Measurements from ENCODE around the gene AUTS2.

DNA sequence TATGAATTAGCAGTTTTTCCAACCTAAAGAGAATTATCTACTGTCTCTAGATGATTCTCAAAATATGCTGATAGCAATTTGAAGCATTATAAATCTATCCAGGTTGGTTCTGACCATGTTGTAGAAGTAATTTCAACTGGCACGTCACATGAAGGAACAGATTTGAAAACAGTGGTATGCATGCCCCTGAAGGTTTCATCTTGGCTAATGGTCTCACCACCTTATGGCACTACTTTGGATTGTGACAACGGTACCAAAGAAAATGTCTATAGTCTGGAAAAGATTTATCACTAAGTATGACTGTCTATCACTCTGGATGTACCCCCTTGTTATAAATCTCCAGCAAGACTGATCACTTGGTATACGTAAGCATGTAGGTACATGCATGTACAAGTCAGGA, 810.6 kb downstream of the AUTS2 start:
- TF ChIP-seq EZH2 (IDR thresholded peaks at IDR 0.05; ENCODE audit: borderline replicate concordance, low read depth, low read length, poor library complexity, severe bottlenecking), result no peak
- TF ChIP-seq, protein P1, sequence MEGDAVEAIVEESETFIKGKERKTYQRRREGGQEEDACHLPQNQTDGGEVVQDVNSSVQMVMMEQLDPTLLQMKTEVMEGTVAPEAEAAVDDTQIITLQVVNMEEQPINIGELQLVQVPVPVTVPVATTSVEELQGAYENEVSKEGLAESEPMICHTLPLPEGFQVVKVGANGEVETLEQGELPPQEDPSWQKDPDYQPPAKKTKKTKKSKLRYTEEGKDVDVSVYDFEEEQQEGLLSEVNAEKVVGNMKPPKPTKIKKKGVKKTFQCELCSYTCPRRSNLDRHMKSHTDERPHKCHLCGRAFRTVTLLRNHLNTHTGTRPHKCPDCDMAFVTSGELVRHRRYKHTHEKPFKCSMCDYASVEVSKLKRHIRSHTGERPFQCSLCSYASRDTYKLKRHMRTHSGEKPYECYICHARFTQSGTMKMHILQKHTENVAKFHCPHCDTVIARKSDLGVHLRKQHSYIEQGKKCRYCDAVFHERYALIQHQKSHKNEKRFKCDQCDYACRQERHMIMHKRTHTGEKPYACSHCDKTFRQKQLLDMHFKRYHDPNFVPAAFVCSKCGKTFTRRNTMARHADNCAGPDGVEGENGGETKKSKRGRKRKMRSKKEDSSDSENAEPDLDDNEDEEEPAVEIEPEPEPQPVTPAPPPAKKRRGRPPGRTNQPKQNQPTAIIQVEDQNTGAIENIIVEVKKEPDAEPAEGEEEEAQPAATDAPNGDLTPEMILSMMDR (conservative IDR thresholded peaks at IDR 0.05; ENCODE audit: low read depth, low read length), result no peak

All from A673 (cell line).